Stimulated activated naive B cell treated with anti-CD40 and anti-IgM and Interleukin-4, amounts not matched to agents 10 μg/mL and 1 μg/mL and 100 μg/mL, for 72 hours (primary cell): ENCODE data around the gene ABLIM2.

ENCODE experiments used
- ATAC-seq, 2 donors: fragments of 150-1000 bp; cut with Tn5 transposase; replicated peaks; 2 replicates each; pipeline ENCODE4 v1.10.0; 2021; ENCODE audit warnings: moderate library complexity in 1 of 2
- DNase-seq: peaks from one replicate; pipeline ENCODE4 v3.0.0; 2021
- H3K27ac Mint-ChIP-seq: one replicate; pipeline ENCODE4 v1.8.0; 2022; ENCODE audit warnings: mild to moderate bottlenecking, mixed read lengths
- H3K27me3 Mint-ChIP-seq, 2 donors: one replicate each; pipeline ENCODE4 v1.8.0; 2022; ENCODE audit warnings: mixed read lengths in 2 of 2
- H3K36me3 Mint-ChIP-seq, 2 donors: one replicate each; pipeline ENCODE4 v1.8.0; 2022; ENCODE audit warnings: mixed read lengths in 2 of 2, mild to moderate bottlenecking in 1 of 2
- H3K4me1 Mint-ChIP-seq, 2 donors: one replicate each; pipeline ENCODE4 v1.8.0; 2022; ENCODE audit warnings: mixed read lengths in 2 of 2, mild to moderate bottlenecking in 1 of 2
- H3K4me3 Mint-ChIP-seq, 2 donors: one replicate each; pipeline ENCODE4 v1.8.0; 2022; ENCODE audit warnings: mild to moderate bottlenecking in 2 of 2, mixed read lengths in 2 of 2, moderate library complexity in 1 of 2
- H3K9me3 Mint-ChIP-seq, 2 donors: one replicate each; pipeline ENCODE4 v1.8.0; 2022; ENCODE audit warnings: mixed read lengths in 2 of 2, mild to moderate bottlenecking in 1 of 2

ABLIM2 gene

GRCh38 chr4:7971159-7971631 is 187.4 kb downstream of the ABLIM2 start:
- no peak for ATAC-seq
- Mint-ChIP-seq H3K36me3 (peaks cover 8 to 10% of the 10 kb centered on the region in 2 donors), H3K9me3 (no peaks in the 10 kb centered on the region), H3K4me3 (no peak overlapping the region), H3K4me1 (peaks cover 15 to 21% of the 10 kb centered on the region in 2 donors), H3K27me3 (peaks cover 34 to 37% of the 10 kb centered on the region in 2 donors), H3K27ac (no peak overlapping the region)
- no peak for DNase-seq

- H3K27ac Mint-ChIP-seq: peak overlapping the region; percentile 94
- H3K4me1 Mint-ChIP-seq: peaks cover 15 to 21% of the 10 kb centered on the region in 2 donors
- no peaks in the 10 kb centered on the region for H3K9me3 Mint-ChIP-seq
- H3K27me3 Mint-ChIP-seq: peaks cover 33 to 42% of the 10 kb centered on the region in 2 donors
- peaks cover 8 to 10% of the 10 kb centered on the region in 2 donors for H3K36me3 Mint-ChIP-seq
- no peak for DNase-seq
- H3K4me3 Mint-ChIP-seq: peak overlapping the region; percentile 82 to 88
- ATAC-seq: no peak
These were observed 188.2 kb downstream of the ABLIM2 start for GRCh38 chr4:7970361-7970946.

DNA sequence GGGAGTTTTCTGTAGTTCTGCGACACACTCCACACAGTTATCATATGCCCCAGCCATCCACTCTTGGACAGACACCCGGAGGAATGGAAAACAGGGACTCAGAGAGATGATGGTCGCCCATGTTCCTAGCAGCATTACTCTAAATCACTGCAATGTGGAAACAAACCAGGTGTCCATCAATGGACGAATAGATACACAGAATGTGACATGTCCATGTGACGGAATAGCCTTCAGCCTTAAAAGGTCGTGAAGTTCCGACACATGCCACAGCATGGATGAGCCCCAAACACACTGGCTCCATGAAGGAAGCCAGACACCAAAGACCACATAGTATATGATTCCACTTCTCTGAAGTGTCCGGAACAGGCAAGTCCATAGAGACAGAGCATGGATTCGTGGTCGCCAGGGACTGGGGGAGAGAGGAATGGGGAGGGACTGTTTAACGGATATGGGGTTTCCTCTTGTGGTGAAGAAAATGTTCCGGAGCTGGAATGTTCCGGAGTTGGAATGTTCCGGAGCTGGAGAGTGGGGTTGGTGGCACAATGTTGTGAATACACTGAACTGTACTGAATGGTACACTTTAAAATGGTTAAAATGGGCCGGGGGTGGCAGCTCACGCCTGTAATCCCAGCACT is 190.2 kb downstream of the ABLIM2 start:
- no peak for DNase-seq
- Mint-ChIP-seq H3K4me3 (no peak overlapping the region), H3K27me3 (peaks cover 30 to 58% of the 10 kb centered on the region in 2 donors), H3K36me3 (peaks cover 8 to 10% of the 10 kb centered on the region in 2 donors), H3K4me1 (peaks cover 15 to 26% of the 10 kb centered on the region in 2 donors), H3K9me3 (no peaks in the 10 kb centered on the region), H3K27ac (no peak overlapping the region)
- no peak for ATAC-seq

DNA sequence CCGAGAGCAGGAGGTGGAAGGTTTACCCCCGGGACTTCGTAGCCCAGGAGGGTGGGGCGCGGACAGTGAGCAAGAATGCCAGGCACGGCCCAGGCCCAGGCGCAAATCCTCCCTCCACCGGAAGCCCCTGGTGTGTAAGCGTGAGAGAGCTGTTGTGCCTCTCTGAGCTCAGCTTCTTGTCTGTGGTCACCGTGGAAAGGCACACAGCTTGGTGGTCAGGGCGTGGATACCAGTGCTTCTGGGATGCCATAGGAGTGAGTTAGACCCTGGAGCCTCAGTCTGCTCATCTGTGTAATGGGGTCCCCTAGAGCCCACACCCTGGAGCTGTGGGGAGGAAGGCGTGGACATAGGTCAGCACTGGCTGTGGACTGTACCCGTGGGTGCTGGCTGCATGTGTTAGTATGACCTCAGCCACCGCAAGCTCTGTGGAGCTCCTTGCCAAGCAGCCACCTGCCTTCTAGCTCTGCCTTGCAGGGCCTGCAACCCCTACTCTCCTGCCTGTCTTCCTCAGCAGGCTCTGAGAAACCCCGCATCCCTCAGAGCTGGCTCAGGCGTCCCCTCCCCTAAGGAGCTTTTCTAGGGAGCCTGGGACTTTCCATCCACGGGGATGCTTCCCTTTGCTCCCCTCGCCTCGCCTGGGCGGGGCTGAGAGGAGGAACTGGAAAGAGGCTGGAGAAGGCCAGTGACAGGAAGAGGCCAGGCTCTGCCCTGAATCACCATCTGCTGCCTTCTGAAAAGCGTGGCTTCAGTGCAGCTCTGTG is 190.9 kb downstream of the ABLIM2 start:
- Mint-ChIP-seq H3K4me1 (peaks cover 15 to 28% of the 10 kb centered on the region in 2 donors), H3K4me3 (no peak overlapping the region), H3K36me3 (peaks cover 8 to 10% of the 10 kb centered on the region in 2 donors), H3K27ac (no peak overlapping the region), H3K27me3 (peaks cover 31 to 63% of the 10 kb centered on the region in 2 donors), H3K9me3 (no peaks in the 10 kb centered on the region)
- DNase-seq (no peak), ATAC-seq (no peak)

- H3K4me1 Mint-ChIP-seq: peaks cover 15 to 31% of the 10 kb centered on the region in 2 donors
- H3K27ac Mint-ChIP-seq: no peak overlapping the region
- H3K27me3 Mint-ChIP-seq: peaks cover 28 to 63% of the 10 kb centered on the region in 2 donors
- no peak overlapping the region for H3K4me3 Mint-ChIP-seq
- ATAC-seq: no peak
- DNase-seq: no peak
- no peaks in the 10 kb centered on the region for H3K9me3 Mint-ChIP-seq
- peaks cover 6 to 8% of the 10 kb centered on the region in 2 donors for H3K36me3 Mint-ChIP-seq
These were observed 191.6 kb downstream of the ABLIM2 start for GRCh38 chr4:7967063-7967440.

- H3K9me3 Mint-ChIP-seq: no peaks in the 10 kb centered on the region
- peaks cover 28 to 57% of the 10 kb centered on the region in 2 donors for H3K27me3 Mint-ChIP-seq
- peaks cover 15 to 31% of the 10 kb centered on the region in 2 donors for H3K4me1 Mint-ChIP-seq
- H3K4me3 Mint-ChIP-seq: no peak overlapping the region
- peaks cover 6 to 8% of the 10 kb centered on the region in 2 donors for H3K36me3 Mint-ChIP-seq
- DNase-seq (no peak), ATAC-seq (no peak)
- no peak overlapping the region for H3K27ac Mint-ChIP-seq
These were observed 192.1 kb downstream of the ABLIM2 start for GRCh38 chr4:7966281-7967062.

DNA sequence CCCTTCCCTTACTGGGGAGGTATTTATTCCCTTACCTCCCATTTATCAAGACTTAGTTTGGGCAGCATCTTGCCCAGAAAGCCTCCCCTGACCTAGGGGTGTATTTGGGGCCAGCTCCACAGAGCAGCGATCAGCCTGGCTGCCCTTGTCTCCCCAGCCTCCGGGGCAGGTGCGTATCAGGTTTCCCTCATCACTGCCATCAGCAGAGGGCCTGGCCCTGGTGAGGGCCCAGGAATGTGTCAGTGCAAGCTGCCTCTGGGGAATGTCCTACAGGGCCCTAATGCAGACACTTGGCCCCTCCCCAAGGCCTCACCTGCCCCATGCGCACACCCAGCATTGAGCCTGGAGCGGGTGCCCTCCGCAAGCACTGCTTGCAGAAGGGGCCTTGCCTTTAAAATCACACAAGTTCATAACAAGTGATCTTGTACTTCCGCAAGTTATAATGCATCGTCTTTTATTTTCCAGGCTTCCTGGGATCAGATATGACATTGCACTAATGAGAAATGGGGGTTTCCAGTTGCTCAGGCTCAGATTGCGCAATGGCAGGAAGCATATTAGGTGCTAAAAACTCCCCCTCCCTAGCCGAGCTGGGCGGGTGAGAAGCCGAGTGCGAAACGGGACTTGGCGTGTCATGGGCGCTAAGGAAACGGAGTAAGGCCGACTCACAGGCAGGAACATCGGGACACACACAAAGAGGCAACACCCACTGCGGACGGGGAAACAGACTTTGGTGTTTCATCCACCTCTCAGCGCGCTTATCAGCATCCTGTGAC is 193.5 kb downstream of the ABLIM2 start:
- Mint-ChIP-seq H3K9me3 (no peaks in the 10 kb centered on the region), H3K36me3 (peaks cover 3 to 4% of the 10 kb centered on the region in 2 donors), H3K4me3 (no peak overlapping the region), H3K4me1 (peaks cover 17 to 39% of the 10 kb centered on the region in 2 donors), H3K27me3 (peaks cover 24 to 57% of the 10 kb centered on the region in 2 donors), H3K27ac (no peak overlapping the region)
- ATAC-seq: no peak
- DNase-seq: no peak

DNA sequence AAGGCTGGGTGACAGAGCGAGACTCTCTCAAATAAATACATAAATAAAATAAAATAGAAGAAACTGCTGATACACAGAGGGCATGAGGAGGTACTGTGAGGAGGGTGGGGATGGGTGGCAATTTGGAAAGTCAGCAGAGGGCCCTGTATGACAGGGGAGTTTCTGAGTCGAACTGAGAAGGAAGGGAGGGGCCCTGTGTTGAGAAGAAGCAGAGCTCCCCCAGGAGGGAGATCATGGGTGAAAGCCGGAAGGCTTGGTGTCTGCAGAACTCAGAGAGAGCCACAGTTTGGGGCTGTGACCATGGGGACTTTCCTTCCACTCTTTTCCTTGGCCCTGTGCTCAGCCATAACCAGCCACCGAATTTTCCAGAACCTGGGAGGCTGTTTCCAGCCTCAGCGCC is 194.2 kb downstream of the ABLIM2 start:
- Mint-ChIP-seq H3K27me3 (peaks cover 19 to 58% of the 10 kb centered on the region in 2 donors), H3K27ac (no peak overlapping the region), H3K4me1 (peaks cover 11 to 33% of the 10 kb centered on the region in 2 donors), H3K36me3 (peaks cover 0 to 2% of the 10 kb centered on the region in 2 donors), H3K4me3 (no peak overlapping the region), H3K9me3 (no peaks in the 10 kb centered on the region)
- DNase-seq (no peak), ATAC-seq (no peak)

GRCh38 chr4:7963691-7964090 is 194.9 kb downstream of the ABLIM2 start:
- DNase-seq: no peak
- no peak for ATAC-seq
- H3K4me1 Mint-ChIP-seq: peaks cover 11 to 30% of the 10 kb centered on the region in 2 donors
- no peak overlapping the region for H3K4me3 Mint-ChIP-seq
- H3K36me3 Mint-ChIP-seq: peaks cover 0 to 2% of the 10 kb centered on the region in 2 donors
- H3K27ac Mint-ChIP-seq: no peak overlapping the region
- H3K27me3 Mint-ChIP-seq: peaks cover 23 to 64% of the 10 kb centered on the region in 2 donors
- H3K9me3 Mint-ChIP-seq: no peaks in the 10 kb centered on the region

- H3K4me3 Mint-ChIP-seq: no peak overlapping the region
- DNase-seq (no peak), ATAC-seq (no peak)
- peaks cover 9 to 24% of the 10 kb centered on the region in 2 donors for H3K4me1 Mint-ChIP-seq
- H3K27me3 Mint-ChIP-seq: peaks cover 22 to 66% of the 10 kb centered on the region in 2 donors
- H3K36me3 Mint-ChIP-seq: peaks cover 0 to 2% of the 10 kb centered on the region in 2 donors
- H3K9me3 Mint-ChIP-seq: no peaks in the 10 kb centered on the region
- H3K27ac Mint-ChIP-seq: no peak overlapping the region
These were observed 195.8 kb downstream of the ABLIM2 start for GRCh38 chr4:7962609-7963508.

DNA sequence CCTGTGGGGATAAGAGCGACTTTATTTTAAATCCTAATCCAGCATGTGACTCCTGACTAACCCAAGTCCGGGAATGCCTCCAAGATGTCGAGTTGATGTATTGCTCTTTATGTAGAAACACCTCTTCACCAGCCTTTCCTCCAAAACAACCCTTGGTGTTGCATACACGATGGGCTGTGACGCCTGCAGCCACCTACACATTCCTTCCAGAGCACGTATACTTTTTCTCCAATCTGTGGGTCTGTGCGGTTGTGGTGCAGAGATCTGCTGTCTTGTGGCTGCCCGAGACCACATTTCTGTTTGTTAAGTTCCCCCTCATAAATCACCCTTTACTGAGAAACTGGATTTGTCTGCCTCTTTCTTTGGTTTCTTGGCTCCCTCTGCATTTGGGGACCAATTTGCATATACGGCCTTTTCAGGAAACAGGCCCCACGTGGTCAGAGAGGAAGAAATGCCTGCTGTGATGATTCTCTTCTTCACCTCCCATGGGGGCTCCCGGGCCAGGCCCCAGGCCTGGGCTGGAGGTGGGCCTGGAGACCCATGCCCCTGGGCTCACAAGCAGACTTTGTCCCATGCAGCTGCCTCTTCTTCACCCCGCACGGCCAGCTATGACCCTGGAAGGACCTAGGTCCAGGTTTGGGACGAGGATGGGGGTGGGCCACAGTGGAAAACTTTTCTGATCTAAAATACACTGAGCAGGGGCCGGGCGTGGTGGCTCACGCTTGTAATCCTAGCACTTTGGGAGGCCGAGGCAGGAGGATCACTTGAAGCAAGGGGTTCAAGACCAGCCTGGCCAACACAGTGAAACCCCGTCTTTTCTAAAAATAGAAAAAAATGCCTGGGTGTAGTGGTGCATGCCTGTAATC is 197.6 kb downstream of the ABLIM2 start:
- DNase-seq (peak; percentile 71), ATAC-seq (peak; percentile 91 to 92)
- H3K36me3 Mint-ChIP-seq: peaks cover 0 to 2% of the 10 kb centered on the region in 2 donors
- H3K27me3 Mint-ChIP-seq: peaks cover 20 to 71% of the 10 kb centered on the region in 2 donors
- H3K4me3 Mint-ChIP-seq: peak overlapping the region; percentile 11 to 51
- H3K4me1 Mint-ChIP-seq: peaks cover 9 to 24% of the 10 kb centered on the region in 2 donors
- peak overlapping the region; percentile 4 for H3K27ac Mint-ChIP-seq
- H3K9me3 Mint-ChIP-seq: no peaks in the 10 kb centered on the region
